NK-92 (cell line): ENCODE data around the gene RAP1GAP.

ENCODE experiments used
- DNase-seq: peaks from one replicate; lab custom pipeline; 2025; ENCODE audit not compliant: unreplicated experiment; lab: John Stamatoyannopoulos, UW

Gene RAP1GAP

DNA sequence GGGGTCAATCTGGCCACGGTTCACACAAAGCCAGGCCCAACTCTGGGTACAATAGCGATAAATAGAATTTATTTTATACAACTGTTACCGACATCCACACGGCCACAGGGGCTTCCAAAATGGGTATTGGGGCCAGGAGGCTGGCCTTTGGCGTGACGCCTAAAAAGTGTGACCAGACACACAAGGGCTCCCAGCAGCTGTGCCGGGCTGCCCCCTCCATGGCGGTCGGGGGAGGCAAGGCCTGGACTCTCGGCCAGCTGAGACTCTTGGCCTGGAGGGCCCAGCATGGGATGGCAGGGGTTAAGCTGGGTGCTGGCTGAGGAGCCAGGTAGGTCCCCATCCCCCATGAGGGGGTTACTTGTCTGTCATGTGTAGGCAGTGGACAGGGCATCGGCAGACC, 73.0 kb downstream of the RAP1GAP start:
- no peak for DNase-seq

DNA sequence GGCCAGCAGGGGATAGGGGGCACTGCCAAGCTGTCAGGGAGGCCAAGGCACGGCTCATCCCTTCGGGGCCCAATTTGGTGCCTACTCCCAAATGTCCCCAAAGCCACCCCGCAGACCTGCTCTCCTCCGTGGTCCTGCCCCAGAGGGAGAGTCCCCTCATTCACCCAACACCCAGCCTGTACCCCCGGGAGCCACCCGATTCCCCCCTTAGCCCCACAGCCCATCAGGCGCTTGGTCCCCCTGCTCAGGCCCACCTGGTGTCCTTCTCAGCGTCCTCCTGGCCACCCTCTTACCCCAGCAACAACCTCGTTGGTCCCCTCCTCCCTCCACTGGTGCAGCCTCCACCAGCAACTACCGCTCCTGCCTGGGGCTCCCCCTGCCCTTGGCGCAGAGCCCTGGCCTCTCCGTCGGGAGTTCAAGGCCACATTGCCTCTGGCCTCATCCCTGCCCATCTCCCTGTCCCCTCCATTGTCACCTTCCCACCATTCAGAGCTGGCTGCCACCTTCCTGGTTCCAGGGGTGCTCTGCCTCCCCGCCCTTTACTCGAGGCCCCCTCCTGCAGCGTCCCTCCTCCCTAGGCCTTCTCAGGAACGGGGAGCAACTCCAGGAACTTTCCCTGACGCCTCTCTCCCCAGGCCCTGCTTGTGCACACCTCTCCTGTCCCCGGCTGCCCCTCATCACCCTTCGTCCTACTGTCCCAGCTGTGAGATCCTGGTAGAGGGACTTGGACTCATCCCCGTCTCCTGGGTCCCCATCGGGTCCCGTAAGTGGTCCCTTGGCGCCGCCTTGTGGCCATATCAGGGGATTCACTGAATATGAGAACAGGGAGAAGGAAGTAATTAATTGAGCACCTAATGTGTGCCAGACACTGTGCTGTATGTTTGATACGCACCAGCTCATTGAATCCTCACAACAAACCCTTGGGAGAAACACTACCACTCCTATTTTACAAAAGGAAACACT, 73.9 kb downstream of the RAP1GAP start:
- DNase-seq: no peak

DNA sequence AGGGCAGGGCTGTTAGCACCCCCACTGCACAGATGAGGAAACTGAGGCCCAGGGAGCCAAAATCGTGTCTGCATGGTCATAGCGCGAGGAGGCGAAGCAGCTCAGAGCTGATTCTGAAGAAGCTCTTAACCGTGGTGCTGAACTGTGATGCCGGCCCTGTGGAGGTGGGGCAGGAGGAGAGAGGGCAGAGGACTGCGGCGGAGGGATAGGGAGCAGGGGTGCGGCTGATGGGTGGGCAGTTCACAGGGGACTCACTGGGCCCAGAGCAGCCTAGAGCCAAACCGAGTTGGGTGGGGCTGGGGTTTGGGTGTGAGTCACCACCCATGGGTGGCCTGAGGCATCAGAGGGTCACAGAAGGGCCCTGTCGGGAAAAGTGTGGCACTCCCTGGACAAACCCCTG, 74.7 kb downstream of the RAP1GAP start:
- no peak for DNase-seq

DNA sequence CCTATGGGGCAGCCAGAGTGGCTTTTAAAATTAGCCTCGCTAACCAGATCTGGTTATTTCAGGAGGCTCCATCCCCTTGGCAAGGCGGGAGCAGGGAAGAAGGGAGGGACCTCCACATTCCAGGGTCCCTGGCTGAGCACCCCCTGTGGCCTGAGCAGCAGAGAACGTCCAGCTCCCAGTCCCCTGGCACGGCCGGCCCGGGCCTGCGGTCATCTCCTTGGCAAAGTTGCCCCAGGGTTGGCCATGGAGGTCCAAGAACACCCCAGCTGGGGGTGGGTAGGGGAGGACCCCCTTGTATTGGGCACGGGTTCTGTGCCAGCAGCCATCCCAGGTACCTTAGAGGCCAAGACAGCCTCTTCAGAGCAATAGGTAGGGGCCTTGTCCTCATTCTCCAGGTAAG, 75.9 kb downstream of the RAP1GAP start:
- no peak for DNase-seq

DNA sequence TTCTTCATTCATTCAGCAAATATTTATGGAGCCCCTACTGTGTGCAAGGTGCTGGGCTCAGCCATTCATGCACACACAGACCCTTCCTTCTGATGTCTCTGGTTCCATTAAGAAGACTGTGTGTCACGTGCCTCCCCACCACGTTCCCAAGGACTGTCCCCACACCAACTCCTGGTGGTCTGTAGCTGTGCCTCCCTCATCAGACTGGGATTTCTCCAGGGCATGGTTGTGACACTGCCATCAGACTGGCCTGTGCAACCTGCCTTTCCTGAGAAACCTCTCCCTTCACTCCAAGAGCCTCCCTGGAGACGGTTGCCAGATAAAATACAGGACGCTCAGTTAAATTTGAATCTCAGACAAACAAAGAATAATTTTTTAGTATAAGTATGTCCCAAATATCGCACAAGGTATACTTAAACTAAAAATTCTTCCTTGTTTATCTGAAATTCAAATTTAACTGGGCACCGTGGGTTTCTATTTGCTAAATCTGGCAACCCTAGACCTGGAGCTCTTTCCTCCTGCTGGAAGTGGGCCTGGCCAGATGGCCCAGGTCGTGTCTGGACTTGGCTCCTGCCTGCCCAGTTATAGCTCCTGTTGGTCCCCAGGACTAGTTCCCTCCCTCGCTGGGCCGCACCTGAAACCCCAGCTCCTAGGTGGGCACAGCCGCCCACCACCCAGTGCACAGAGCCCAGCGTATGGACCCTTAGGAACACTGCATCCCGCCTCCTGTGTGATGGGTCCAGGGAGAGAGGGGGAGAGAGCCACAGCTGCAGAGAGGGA, 76.9 kb downstream of the RAP1GAP start:
- no peak for DNase-seq

DNA sequence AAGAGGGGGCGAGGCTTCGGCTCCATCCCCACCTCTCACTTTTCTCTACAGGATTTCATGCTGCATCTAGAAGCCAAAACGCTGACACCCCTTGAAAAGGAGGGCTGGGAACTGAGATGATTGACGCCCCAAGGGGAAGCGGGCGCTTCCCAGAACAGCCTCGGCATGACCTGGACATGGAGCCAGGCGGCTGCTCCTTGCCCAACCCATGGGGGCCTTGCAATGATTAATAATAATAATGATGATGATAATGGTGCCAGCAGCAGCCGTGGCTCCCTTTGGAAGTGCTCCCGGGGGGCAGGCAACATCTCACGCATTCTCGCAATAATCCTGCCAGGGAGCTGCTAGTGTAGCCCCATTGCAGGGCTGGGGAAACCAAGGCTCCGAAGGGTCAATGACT, 78.2 kb downstream of the RAP1GAP start:
- no peak for DNase-seq

DNA sequence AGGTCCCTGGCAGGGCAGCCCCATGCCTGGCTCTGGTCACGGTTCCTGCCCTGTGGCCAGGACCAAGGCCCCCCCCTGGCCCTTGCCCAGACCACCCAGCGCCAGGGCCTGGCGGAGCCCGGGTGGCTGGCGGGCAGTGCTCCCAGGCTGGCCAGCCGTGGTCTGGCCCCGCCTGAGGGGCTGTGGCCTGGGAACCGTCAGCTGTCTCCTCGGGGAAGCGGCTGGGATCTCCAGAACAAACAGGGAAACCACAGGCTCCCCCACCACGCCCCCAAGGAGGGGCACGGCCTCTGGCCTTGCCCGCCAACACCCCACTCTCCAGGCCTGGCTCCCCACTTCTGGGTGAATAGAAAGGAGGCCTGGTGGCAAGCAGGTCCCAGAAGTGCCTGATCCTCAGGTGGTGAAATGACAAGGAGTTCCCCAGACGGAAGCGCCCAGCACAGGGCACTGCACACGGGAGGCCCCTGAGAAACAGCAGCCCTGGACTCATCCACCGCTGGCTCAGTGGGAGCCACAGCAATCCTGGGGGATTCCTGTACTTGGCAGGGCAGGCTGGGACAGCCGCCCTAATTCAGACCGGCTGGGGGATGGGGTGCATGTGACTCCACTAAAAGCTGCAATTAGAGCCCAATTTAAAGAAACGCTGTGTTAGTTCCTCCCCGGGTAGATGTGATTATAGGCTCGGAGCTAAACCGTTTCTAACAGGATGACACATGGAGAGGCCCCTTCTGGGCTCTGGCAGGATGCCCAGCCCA, 78.9 kb downstream of the RAP1GAP start:
- no peak for DNase-seq

DNA sequence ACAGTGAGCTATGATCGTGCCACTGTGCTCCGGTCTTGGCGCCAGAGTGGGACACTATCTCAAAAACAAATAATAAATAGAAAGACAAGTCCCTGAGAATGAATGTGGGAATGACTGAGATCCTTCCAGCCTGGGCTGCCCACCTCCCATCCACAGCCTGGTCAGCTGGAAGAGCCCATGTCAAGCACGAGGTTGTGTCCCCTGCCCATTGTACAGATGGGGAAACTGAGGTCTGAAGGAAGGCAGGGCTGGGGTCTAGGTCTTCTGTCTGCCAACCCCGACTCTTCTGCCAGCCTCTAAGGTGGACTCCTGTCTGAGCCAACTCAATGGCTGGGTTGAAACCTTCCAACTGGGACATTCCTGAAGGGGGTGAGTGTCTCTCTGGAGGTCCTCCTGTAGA, 79.5 kb downstream of the RAP1GAP start:
- DNase-seq: no peak

DNA sequence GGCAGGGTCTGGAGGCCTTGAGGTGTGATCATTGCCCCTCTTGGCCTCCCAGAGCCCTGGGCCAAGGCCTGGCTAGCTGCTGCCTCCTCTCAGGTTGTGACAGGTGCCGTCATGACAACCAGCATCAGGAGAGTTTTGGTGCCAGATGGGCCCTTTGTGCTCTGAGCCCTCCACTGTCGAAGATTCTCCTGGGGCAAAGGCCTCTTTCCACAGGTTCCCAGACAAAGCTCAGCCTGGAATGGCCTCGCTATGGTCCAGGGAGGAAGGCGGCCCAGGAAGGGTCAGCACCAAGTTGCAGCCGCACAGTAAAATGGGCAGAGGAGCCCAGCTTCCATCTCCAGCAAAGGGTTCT, 81.6 kb downstream of the RAP1GAP start:
- no peak for DNase-seq

DNA sequence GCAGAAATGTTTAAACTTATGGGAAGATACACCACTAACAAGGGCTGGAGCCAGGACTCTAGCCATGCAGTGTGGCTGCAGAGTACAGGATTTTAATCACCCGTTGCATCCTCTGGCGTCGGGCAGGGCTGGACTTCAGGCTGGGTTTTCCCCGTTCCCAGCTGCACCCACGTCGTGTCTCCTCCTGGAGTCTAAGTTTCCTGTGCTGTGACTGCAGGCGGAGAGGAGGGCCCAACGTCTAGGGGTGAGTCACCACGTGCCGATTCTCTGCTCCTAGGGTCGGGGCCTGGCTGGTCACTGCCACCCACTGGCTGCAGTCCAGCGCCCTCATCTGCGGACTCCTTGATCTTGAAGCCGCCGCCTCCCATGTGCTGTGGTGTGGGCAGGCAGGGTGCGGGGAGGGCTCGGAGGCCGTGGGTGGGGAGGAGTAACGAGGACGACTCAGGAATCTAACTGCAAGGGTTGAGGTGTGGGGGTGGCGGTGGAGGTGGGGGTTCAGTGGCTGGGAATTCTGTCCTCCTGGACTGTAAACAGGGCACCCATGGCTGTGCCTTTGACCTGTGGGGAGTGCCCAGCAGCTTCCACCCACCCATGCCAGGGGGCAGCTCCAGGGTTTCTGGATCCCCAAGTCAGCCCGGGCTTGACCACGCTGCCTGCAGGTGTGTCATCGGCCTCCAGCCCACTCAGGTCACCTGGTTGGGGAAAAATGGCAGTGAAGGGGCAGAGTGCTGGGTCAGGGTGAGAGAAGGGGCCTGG, 82.1 kb downstream of the RAP1GAP start:
- no peak for DNase-seq

DNA sequence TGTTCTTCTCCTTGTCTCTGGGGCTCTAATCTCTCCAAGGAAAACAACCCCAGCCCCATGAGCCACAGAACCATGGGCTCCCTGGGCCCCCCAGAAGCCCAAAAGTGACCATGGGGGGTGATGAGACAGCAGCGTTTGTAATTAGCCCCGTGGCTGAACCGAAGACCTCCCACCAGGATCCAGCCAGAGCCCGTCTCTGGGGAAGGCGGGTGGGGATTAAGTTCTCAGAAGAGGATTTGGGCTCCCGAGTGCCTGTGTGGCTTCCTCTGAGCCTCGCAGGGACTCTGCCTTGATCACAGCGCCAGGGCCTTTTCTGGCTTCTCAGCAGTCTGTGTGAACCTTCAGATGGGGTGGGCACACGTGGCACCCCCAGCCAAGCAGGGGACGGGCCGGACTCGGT, 82.9 kb downstream of the RAP1GAP start:
- no peak for DNase-seq

DNA sequence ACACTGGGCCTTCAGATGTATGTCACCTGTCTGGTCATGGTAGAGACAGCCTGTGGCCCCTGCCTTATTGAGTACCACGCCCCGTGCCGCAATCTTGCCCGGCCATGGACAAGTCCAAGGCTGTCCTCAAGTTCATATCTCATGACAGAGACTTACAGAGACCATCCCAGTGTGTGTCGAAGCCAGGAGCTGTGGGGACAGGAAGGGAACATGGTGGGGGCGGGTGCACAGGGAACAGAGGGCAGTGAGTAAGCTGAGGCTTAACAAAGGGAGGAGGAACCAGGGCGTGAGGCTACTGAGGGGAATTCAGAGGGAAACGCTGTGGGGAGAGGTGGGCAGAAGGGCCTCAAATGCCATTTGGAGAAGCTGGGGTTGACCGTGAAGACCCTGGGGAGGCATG, 84.1 kb downstream of the RAP1GAP start:
- no peak for DNase-seq

DNA sequence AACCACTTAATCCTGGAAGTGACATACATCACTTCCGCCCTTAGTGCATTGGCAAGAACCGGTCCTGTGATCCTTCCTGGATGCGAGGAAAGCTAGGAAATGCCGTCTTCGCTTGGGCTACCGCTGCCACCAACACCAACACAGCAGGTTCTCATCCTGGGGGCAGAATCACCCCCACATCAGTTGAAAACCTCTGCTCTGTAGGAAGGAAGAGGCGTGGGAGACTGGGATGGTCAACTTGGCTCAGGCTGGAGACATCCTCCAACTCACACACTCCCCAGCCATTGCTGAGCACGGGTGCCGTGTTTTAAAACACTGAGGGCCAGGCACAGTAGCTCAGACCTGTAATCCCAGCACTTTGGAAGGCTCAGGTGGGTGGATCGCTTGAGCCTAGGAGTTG, 85.1 kb downstream of the RAP1GAP start:
- DNase-seq: no peak

DNA sequence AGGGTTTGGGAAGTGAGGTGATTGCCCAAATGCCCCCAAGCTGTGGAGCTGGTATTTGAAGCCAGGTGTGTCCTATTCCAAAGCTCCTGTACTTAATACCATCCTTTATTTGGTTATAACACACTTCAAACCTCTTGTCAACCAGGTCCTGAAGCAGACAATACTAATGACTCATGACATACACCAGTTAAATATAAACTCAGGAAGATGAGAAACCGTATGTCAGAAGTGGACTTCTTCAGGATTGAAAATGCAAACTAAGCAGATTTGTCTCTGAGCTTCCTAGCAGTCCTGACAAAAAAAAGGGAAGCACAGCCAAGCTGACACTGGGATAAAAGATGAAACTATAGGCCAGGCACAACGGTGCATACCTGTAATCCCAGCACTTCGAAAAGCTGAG, 89.4 kb downstream of the RAP1GAP start:
- no peak for DNase-seq

DNA sequence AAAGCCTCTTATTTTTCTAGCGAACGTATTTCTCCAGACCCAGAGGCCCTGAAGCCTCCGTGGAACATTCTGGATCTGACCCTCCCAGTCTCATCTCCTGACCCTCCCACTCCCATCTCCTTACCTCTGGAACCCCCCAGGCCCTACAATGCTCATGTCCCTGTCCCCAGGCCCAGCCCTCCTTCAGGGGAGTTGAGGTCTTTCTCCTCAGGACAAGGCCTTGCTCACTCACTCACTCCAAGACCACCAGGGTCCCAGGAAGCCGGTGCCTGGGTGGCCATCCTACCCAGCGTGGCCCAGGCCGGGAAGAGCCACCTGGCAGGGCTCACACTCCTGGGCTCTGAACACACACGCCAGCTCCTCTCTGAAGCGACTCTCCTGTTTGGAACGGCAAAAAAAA, 91.2 kb downstream of the RAP1GAP start:
- DNase-seq: no peak

DNA sequence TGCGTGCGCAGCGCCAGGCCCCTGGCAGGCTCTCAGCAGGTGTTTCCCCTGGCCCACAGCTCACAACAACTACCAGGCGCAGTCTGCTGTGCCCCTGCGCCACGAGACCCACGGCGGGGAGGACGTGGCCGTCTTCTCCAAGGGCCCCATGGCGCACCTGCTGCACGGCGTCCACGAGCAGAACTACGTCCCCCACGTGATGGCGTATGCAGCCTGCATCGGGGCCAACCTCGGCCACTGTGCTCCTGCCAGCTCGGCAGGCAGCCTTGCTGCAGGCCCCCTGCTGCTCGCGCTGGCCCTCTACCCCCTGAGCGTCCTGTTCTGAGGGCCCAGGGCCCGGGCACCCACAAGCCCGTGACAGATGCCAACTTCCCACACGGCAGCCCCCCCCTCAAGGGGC, 91.8 kb downstream of the RAP1GAP start:
- no peak for DNase-seq

DNA sequence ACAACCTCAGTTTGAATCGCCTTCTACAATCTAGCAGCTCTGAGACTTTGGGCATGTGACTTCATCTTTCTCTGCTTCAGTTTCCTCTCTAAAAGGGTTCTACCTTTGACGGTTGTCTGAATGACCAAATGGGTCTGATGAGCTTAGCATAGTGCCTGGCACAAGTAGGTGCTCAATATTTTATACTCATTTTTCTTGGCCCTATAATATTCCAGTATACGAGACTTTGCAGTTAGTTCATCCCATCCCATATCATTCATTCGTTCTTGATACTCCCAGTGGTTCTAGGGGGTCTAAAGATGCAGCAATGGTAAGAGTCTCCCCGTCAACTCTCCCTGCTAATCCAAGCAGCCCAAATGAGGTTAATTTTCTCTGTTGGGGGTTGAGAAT, 92.4 kb downstream of the RAP1GAP start:
- no peak for DNase-seq

DNA sequence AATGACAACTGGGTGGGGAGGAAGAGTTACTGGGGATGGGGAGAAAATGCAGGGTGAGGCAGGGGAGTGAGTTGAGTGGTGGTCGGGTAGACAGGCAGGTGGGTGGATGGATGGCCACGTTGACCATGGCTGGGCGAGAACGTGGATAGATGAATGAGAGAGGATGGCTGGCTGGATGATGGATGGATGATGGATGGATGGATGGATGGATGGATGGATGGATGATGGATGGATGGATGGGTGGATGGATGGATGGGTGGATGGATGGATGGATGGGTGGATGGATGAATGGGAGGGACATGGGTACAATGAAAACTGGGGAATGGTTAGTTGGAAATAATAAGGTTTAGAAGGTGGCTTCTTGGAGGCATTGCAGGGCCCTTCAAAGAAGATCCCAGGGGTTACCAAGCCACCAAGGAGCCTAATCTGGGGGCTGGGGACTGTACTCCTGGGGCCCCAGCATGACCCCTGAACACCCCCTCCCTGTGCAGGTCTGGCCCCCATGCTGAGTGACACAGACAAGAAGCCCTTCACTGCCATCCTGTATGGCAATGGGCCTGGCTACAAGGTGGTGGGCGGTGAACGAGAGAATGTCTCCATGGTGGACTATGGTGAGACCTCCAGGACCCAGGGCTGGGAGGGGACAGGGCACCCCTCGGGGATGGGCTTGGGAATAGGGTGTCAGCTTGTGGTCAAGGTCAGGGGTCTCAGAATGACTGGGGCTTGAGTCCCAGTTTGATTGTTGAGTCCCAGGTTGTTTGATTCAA, 92.9 kb downstream of the RAP1GAP start:
- no peak for DNase-seq

DNA sequence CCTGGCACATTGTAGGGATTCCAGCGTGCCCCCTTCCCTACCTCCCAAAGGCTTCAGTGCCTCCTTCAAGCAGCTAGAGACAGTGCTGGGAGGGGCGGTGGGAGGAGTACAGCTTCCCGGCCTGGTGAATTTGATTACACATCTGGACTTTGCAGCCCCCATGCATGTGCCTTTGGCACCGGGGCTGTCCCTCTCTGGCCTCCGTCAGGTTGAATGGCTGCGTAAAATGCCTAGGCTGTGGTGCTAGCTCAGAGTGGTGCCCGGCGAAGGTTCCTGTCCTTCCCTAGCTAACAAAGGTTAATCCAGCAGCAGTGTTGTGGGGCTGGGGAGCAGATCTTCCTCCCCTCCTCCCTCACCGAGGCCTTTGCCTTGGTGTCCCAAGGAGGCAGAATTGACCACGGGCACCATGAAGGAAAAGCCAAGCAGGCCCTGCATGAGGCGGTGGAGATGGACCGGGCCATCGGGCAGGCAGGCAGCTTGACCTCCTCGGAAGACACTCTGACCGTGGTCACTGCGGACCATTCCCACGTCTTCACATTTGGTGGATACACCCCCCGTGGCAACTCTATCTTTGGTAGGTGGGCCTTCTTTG, 93.7 kb downstream of the RAP1GAP start:
- no peak for DNase-seq
